Mucosa of rectum (tissue), 2 donors: ENCODE measurements around the gene SNX27.
"Not testable (repeated sequence)": the region's sequence is repeated elsewhere in the genome, so short reads cannot be mapped to it uniquely, and the experiment has no call there.

Source experiments
- H3K27ac ChIP-seq, 2 donors: one replicate each; pipeline ENCODE4 v1.7.0; 2013; ENCODE audit warnings: inconsistent platforms in 2 of 2, low read depth in 2 of 2, low read length in 2 of 2
- H3K27me3 ChIP-seq, 2 donors: one replicate each; pipeline ENCODE4 v1.7.0; 2013; ENCODE audit warnings: low read length in 2 of 2; ENCODE audit not compliant: control insufficient read depth in 2 of 2, insufficient read depth in 2 of 2
- H3K36me3 ChIP-seq, 2 donors: one replicate each; pipeline ENCODE4 v1.7.0; 2013; ENCODE audit warnings: low read length in 2 of 2; ENCODE audit not compliant: control insufficient read depth in 2 of 2, insufficient read depth in 2 of 2
- H3K4me1 ChIP-seq, 2 donors: one replicate each; pipeline ENCODE4 v1.7.0; 2013; ENCODE audit warnings: low read length in 2 of 2, mild to moderate bottlenecking in 1 of 2; ENCODE audit not compliant: control insufficient read depth in 2 of 2, insufficient read depth in 2 of 2
- H3K4me3 ChIP-seq, 2 donors: one replicate each; pipeline ENCODE4 v1.7.0; 2013; ENCODE audit warnings: low read length in 2 of 2
- H3K9ac ChIP-seq, 2 donors: one replicate each; pipeline ENCODE4 v1.7.0; 2013; ENCODE audit warnings: low read length in 2 of 2, low read depth in 1 of 2, mild to moderate bottlenecking in 1 of 2
- H3K9me3 ChIP-seq, 2 donors: one replicate each; pipeline ENCODE4 v1.7.0; 2013; ENCODE audit warnings: low read length in 2 of 2; ENCODE audit not compliant: control insufficient read depth in 2 of 2
- donor health status: healthy.
- donor health status: Normal muscosa, but diverticular disease.

Gene SNX27

DNA sequence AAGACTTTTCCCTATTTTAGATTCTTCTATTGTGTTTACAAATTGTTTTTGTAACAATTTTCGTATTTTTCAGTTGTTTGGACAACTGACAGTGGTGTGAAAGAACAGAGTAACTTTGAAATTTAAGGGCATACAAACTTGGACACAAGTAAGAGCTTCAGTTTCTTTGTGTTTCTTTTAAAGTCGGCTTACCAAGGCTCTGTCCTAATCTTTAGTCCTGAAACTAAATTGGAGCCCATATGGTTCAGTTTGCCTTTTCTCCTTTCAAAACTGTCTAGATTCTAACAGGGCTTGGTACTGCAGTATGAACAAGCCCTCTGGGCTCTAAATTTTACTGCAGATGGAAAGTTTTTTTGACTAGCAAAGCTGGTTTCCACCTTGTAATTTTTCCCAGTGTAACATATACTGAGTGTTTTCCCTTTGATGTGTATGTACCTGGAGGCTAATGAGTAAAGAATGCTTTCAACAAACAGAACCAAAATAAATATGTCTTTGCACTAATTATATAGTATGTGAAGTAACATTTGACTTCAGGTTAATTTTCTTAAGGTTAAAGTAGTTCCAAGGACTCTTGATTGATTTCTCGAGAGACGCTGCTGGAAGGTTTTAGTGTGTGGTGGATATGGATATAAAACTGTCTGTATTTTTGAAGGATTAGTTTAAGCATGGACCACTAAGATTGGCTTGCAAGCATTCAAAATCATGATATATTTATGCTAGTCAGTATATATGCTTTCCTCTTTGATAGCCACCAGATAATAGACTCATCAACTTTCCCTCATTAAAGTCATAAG lies 4.1 kb downstream of the SNX27 start:
- no peak overlapping the region for H3K9ac ChIP-seq
- H3K27ac ChIP-seq, result no peak overlapping the region
- no peaks in the 10 kb centered on the region for H3K36me3 ChIP-seq
- no peaks in the 10 kb centered on the region for H3K9me3 ChIP-seq
- H3K4me3 ChIP-seq, result no peak overlapping the region
- peaks cover 10 to 14% of the 10 kb centered on the region in 2 donors for H3K4me1 ChIP-seq
- H3K27me3 ChIP-seq, result no peaks in the 10 kb centered on the region

DNA sequence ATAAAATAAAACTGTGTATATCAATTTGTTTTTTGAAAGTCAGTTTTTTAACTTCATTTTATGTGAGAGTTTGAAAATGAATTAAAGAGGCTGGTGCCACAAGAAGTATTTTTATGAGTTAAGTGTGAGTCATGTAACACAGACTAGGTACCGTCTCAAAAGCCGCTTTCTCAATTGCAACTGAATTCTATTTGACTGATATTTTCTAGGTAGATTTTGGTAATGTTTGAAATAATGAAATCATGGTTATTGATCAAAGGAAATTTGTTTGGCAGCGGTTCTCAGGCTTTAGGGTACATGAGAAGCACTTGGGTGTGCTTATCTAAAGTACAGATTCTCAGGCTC lies 4.6 kb downstream of the SNX27 start:
- Histone ChIP-seq H3K4me1 (peaks cover 8 to 12% of the 10 kb centered on the region in 2 donors), H3K4me3 (no peak overlapping the region), H3K9ac (no peak overlapping the region), H3K27me3 (no peaks in the 10 kb centered on the region), H3K27ac (no peak overlapping the region), H3K9me3 (no peaks in the 10 kb centered on the region), H3K36me3 (no peaks in the 10 kb centered on the region)

DNA sequence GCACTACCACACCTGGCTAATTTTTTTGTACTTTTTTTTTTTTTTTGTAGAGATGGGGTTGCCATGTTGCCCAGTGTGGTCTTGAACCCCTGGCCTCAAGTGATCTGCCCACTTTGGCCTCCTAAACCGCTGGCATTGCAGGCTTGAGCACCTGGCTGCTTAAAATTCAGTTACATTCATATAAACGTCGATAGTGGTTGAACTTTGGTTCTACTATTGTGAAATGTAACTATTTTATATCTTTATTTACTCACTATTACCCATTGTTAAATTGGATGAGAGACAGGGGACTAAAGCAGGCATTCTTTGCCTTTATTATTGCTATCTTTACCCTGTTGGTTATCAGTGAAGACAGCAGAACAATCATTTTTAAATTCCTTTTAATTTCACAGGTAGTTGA lies 6.2 kb downstream of the SNX27 start:
- Histone ChIP-seq H3K9me3 (no peaks in the 10 kb centered on the region), H3K27ac (no peak overlapping the region), H3K36me3 (no peaks in the 10 kb centered on the region), H3K9ac (no peak overlapping the region), H3K4me1 (peaks cover 4 to 10% of the 10 kb centered on the region in 2 donors), H3K27me3 (no peaks in the 10 kb centered on the region), H3K4me3 (no peak overlapping the region)

DNA sequence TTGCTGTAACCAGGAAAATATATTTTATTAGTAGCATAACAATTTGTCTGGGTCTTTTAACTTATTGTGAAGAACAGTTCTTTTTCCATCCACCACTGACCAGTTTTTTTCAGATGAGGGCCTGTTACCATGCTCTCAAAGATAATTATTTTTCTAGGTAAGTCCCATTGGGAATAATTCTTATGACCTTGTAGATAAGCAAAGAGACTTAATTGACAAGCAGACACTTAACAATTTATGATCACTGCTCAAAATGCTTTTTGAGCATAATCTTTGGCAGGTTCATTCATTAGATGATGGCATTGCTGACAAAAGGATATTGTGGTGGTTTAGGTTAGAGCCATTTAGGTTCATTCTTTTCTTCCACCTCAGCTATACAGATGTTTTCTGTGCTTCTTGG lies 6.6 kb downstream of the SNX27 start:
- no peaks in the 10 kb centered on the region for H3K27me3 ChIP-seq
- no peak overlapping the region for H3K4me3 ChIP-seq
- H3K9ac ChIP-seq, result no peak overlapping the region
- H3K9me3 ChIP-seq, result no peaks in the 10 kb centered on the region
- peaks cover 0 to 5% of the 10 kb centered on the region in 2 donors for H3K4me1 ChIP-seq
- H3K36me3 ChIP-seq, result no peaks in the 10 kb centered on the region
- H3K27ac ChIP-seq, result no peak overlapping the region

DNA sequence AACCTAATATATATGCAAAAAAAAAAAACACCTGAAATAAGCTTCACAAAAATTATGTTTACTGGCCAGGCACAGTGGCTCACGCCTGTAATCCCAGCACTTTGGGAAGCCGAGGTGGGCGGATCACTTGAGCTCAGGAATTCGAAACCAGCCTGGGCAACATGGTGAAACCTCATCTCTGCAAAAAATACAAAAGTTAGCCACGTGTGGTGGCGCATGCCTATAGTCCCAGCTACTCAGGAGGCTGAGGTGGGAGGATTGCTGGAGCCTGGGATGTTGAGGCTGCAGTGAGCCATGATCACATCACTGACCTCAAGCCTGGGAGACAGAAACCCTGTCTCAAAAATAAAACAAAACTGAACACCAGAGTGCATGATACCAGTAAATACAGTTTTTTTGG lies 7.1 kb downstream of the SNX27 start:
- not testable (repeated sequence) for H3K27ac ChIP-seq, H3K27me3 ChIP-seq, H3K9me3 ChIP-seq, H3K36me3 ChIP-seq, H3K4me3 ChIP-seq, H3K4me1 ChIP-seq, H3K9ac ChIP-seq

DNA sequence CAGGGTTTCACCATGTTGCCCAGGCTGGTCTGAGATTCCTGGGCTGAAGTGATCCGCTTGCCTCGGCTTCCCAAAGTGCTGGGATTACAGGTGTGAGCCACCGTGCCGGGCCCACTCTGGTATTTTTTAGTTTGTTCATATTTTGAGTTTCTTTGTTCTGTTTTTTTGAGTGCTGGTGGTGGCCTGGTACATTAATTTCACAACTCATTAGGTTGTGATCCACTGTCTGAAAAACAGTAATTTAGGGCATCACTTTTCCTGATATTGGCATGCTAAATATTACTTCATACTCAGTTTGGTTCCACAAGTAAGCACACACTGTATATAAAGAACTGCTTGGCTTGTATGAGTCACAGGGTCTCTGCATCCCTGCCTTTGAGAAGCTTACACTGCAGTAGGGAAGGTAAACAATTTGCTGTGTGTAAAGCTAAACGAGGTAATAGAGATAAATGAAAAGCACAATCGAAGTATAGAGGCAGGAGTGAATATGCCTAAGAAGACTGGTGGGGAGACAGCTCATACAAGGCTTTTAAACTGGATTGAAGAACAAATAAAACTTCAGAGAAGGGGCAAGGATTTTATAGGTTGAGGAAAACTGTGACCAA lies 7.7 kb downstream of the SNX27 start:
- Histone ChIP-seq H3K4me3 (no peak overlapping the region), H3K9ac (no peak overlapping the region), H3K4me1 (peaks cover 0 to 5% of the 10 kb centered on the region in 2 donors), H3K27ac (peak overlapping the region; percentile 1 to 18), H3K9me3 (no peaks in the 10 kb centered on the region), H3K27me3 (no peaks in the 10 kb centered on the region), H3K36me3 (no peaks in the 10 kb centered on the region)

DNA sequence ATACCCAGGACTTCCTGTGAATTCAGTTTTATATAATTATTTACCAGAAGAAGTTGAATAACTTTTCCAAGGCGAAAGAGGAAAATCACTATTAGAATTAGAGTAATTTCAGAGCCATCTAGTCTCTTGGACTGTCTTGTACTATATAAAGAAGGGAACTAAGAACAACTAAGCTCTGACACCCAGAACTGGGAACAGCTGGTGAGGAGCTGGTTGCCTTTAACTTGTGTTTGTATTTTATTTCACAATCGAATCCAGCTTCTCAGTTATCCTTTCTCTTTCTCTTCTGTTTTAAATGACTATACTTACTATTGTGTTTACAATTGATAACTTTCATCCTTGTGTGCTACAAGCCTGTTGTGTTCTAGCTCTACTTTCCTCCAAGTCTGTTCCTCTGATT lies 8.4 kb downstream of the SNX27 start:
- Histone ChIP-seq H3K9me3 (no peaks in the 10 kb centered on the region), H3K27ac (peak overlapping the region in 1 of 2 donors; percentile 47), H3K9ac (no peak overlapping the region), H3K4me1 (peaks cover 0 to 5% of the 10 kb centered on the region in 2 donors), H3K4me3 (no peak overlapping the region), H3K36me3 (no peaks in the 10 kb centered on the region), H3K27me3 (no peaks in the 10 kb centered on the region)

DNA sequence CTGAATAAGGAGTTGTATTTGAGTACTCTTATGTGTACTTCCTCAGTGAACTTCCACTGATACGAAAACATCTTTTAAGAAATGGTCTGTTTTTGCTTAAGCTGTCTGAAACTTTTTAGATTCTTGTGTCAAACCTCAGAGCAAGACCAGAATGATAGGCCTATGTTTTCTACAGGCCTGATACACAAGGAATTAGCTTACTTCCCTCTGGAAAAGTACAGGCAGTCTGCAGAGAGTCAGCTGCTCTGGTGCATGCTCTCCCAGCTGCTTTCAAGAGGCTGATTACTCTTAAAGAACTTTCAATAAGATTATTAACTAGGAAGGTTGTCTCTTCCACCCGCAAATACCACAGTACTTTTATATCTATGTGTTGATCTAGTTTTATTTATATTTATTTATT lies 9.5 kb downstream of the SNX27 start:
- Histone ChIP-seq H3K9ac (no peak overlapping the region), H3K27ac (peak overlapping the region; percentile 45 to 47), H3K4me3 (no peak overlapping the region), H3K4me1 (peaks cover 0 to 5% of the 10 kb centered on the region in 2 donors), H3K27me3 (no peaks in the 10 kb centered on the region), H3K36me3 (no peaks in the 10 kb centered on the region), H3K9me3 (no peaks in the 10 kb centered on the region)

DNA sequence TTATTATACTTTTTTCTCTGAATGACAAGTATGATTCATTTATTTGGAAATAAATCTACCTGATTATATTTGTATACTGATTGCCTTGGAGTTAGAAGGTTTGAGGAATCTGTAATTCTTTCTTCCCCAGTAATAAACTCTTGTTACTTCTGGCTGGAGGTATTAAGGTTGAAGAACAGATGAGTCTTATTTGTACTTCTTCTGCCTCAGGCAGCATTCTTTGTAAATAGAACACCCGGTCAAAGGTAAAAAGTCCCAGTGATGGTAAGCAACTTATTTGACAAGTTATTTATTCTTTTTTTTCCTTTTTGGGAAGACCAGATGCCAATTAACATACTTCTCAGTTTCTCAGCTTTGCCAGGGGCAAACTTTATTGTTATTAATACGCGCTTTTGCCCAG lies 12.9 kb downstream of the SNX27 start:
- Histone ChIP-seq H3K27ac (no peak overlapping the region), H3K4me1 (peaks cover 0 to 1% of the 10 kb centered on the region in 2 donors)

DNA sequence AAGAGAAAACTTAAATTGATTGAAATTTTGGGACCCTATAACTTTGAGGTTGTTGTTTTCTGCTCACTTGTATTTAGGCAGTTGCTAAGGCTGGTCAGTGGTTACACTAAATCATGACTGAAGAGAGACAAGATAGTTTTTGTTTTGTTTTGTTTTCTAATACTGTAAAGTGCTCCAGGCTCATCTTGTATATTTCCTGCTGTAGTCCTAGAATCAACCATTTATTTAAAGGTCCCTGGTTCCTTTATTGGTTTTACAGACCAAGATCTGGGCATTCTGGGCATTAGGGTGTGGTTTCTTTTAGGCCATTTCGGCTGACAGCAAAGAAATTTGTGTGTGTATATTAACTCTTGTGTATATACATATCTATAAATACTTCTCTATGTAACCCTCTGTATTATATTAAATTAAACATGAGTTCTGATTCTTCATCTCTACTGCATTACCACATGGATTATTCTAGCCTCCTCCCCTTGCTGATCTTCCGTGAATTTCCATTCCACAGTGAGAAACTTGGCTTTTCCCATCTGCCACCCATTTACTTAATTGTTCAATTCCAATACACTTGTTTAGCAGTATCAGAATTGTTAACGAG lies 15.0 kb downstream of the SNX27 start:
- Histone ChIP-seq H3K4me1 (no peaks in the 10 kb centered on the region), H3K9ac (no peak overlapping the region), H3K27ac (no peak overlapping the region)

More for the DNA sequence above, 12.9 kb downstream of the SNX27 start:
- no peaks in the 10 kb centered on the region for H3K36me3 ChIP-seq
- no peak overlapping the region for H3K9ac ChIP-seq
- H3K9me3 ChIP-seq, result no peaks in the 10 kb centered on the region
- H3K27me3 ChIP-seq, result no peaks in the 10 kb centered on the region
- H3K4me3 ChIP-seq, result no peak overlapping the region

More for the DNA sequence above, 15.0 kb downstream of the SNX27 start:
- H3K4me3 ChIP-seq, result no peak overlapping the region
- no peaks in the 10 kb centered on the region for H3K36me3 ChIP-seq
- no peaks in the 10 kb centered on the region for H3K27me3 ChIP-seq
- no peaks in the 10 kb centered on the region for H3K9me3 ChIP-seq
